NCI-H748 (cell line): ENCODE results near the gene AP1S1.

Experiments used
- DNase-seq: peaks from one replicate; lab custom pipeline; 2025; ENCODE audit not compliant: unreplicated experiment; lab: John Stamatoyannopoulos, UW

Gene AP1S1

DNA sequence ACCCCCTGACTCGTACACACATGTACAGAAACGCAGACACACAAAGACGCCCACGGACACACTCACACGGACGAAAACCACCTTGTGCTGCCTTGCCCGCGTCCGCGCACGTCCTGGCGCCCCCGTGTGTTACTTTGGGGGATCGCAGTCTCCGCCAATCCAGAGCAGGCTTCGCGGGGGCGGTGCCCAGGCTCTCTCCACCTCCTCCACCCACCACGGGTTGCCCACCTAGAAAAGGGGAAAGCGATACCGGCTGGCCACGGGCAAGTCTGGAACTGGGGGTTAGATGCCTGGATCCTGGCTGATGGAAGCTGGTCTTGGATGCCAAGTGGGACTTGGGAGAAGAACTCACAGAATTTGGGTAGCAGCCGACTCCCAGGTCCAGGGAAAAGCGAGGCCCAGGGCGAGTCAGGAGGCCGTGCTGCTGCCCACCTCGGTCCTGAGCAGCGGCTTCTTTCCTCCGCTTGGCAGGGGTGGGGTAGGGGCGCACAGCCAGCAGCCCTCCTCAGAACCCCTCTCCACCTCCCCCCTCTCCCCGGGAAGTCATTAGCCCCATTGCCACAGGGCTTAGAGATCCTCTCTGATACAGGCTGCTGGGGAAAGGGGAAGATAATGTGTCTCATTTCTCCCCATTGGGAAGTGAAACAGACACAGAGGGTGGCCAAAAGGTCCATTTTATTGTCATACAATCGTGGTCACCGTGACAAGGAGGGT is 15.7 kb downstream of the AP1S1 start:
- DNase-seq: peak; percentile 71

DNA sequence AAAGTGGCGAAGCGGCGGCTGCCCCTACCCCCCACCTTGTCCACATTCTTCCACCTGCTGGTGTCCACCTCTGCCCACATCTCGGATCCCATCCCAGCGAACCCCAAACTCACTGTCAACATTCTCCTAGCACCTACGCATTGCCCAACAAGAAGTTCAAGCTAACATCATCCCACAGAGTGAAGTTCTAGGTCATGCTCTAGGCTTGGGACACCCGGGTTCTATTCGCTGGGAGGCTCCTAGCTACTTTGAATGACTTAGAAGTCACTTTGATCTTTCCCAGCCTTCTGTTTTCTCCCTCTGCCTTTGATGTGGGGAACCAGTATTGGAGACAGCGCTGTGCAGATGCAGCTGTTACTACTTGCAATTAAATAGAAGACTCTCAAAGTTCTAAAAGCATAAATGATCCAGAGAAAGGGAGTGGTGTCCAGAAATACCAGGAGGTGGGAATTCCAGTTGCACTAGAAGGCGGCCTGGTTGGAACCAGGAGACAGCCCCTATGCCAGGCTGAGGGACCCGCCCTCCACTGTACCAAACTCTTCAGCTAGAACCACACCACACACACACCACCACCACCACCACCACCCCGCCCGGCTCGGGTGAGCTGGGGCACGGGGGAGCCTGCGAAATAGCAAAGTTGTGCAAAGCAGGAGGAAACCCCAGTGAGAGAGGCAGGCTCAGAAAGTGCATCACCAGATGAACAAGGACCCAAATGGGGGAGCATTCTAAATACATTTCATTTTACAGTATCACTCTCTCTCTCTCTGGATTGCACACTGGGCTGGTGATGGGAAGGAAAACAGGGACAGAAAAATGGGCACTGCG is 16.6 kb downstream of the AP1S1 start:
- DNase-seq: no peak

DNA sequence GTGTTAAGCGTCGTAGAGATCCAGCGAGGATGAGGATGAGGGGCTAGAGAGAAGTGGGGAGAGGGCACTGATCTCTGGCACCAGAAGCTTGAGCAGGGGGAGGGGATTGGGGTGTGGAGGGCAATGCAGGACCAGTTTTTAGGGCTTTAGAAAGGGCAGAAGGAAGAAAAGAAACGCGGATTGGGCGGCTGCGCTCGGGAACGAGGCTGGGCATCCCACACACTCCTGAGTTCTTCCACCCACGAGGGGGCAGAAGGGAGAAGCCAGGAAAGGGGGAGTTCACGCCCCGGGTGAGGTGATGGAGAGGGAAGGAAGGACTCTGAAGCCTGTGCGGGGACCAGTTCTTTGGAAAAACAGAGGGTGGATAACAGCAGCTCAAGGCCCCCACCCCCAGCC is 17.2 kb downstream of the AP1S1 start:
- peak; percentile 29 for DNase-seq

DNA sequence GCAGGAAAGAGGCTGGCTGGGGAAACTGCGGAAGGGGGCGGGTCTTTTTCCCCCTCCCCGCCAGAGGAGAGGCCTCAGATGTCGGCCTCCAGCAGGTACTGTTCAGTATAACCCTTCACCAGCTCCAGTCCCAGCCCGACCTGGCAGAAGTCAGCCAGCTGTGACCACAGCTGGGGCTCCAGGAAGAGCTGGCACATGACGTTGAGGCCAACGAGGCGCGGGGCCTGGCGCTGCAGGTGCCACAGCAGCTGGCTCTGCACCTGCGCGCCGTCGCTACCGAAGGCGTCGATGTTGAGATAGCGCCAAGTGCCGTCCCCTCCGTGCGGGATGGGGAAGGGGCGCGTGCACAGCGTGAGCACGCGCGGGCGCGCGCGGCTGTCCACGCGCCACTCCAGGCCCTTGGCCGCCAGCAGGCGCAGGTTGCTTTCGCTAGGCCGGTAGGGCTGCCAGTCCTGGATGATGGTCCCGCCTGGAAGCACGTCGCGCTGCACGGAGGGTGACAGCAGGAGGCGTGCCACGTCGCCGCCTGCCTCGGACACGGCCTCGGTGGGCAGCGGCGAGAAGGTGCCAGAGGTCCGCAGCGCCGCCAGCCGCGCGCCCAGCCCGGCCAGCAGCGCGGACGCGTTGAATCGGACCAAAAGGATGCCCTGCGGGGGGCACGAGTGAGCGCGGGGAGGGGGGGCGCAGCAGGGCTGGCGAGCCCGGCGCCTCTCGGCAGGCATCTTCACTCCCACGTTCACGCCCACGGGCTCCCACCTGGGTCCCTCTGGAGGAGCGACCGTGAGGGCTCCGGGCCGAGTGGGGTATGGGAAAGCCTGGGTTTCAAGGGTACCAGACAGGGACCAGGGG is 18.0 kb downstream of the AP1S1 start:
- DNase-seq: peak; percentile 76

DNA sequence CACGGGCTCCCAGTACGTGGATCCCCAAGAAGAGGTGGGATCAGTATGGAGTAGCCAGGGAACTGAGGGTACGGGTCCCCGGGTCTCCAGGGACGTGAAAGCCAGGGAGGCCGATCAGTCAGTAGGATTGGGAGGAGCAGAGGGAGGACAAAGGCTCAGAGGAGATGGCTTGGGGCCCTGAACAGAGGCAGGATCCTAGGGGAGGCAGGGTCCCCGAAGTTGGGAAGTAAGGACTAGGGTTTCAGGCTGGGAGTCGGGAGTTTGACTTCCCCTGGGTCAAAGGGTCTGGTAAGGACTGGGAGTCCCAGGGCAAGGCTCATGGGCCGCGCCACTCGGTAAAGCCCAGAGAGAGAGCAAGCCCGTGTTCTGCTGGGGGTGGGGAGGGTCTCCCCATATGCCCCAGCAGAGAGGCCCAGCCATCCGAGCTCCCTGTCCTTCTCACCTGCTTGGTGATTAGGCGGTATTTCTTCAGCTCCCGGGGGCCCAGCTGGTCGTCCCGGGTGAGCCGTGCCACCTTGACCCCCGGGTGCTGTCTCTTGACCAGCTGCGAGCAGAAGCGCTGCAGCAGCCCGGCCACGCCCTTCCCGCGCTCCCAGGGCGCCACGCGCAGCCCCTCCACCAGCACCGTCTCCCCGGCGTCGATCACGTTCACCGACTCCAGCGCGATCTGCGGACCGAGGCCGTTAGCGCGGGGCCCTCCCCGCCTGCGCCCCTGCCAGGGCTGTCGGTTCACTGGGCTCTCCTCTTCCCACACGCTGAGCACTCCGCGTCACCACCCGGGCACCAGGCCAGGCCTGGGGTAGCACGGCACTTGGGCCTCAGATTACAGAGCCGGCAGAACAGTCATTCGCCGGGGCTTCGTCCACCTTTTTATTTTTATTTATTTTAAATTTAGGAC is 18.8 kb downstream of the AP1S1 start:
- DNase-seq: peak; percentile 77

DNA sequence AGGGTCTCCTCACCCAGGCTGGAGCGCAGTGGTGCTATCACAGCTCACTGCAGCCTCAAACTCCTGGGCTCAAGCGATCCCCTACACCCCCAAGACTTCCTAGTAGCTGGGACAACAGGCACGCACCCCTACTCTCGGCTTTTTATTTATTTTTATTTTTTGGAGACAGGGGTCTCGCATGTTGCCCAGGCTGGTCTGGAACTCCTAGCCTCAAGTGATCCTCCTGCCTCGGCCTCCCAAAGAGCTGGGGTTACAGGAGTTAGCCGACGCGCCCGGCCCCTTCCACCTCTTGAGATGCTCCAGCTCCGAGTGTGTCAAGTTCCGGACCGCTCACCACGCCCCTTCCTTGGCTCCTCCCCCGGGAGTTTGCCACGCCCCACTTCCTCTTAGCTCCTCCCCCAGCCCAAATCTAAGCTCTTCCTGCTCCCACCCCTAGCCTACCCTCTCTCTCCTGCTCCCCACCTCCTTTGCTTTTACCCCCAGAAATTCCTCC is 19.5 kb downstream of the AP1S1 start:
- peak; percentile 39 for DNase-seq

DNA sequence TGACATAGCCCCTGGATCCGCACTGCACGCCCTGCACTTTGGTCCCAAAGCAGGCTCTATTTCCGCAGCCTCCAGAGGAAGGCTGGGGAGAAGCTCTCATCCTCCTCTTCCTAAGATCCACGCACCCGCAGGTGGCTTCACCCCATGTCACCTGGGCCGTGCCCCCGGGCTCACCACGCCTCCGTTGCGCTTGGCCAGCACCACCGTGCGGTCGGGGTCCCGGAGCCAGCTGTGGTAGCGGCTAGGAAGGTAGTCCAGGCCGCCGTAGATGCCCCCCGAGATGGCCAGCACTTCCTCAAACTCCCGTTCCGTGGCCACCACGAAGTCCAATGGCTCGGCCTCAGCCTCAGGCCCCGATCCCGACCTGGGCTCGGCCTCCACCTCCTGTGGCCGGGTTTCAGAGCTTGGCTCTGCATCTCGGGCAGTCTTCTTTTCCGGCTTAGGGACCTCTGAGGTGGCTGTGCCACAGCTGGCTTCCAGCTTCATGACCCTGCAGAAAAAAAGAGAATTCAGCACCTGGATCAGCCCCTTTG is 20.1 kb downstream of the AP1S1 start:
- DNase-seq: no peak

DNA sequence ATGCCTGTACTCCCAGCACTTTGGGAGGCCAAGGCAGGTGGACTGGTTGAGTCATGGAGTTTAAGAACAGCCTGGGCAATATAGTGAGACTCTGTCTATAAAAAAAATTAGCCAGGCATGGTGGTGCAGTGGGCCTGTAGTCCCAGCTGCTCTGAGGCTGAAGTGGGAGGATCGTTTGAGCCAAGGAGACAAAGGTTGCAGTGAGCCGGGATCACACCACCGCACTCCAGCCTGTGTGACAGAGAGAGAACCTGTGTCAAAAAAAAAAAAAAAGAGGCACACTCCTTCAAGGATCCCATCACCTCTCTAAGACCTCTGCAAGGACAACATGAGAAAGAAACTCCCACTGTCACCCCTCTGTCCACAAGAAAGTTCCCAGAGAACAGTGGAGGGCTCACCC is 21.4 kb downstream of the AP1S1 start:
- no peak for DNase-seq

DNA sequence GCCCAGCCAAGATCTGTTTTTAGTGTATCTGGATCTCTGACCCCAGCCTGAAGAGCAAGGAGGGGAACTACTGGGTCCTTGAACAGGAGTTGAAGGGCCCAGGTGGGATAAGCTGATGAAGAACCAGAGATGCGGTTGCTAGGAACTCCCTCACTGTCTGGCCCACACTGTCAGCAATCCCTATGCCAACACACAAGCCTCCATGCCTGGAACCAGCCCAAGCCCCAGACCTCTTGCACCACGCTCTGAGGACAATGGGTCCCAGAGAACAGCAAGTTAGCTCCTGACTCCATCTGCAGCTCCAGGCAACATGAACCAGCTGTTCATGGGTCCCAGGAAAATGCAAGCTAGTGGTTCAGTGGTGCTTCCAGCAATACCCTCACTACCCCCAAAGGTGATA is 23.4 kb downstream of the AP1S1 start:
- no peak for DNase-seq

DNA sequence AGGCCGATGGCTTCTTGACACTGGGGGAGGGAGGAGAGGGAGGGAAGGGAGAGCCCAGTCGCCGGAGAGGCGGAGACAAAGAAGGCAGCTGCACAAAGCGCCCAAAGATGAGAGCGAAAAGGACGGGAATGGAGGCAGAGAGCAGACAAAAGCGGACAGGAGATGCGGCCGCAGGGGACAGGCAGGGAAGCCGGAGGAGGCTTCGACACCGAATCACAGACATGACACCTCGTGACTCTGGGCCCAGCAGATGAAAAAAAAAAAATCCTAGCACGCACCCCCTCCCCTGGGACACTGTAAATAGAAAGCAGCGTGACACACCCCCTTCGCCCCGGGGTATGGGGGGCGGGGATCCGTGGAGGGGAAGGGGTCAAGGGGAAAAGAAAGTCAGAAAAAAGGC is 24.8 kb downstream of the AP1S1 start:
- peak; percentile 69 for DNase-seq

DNA sequence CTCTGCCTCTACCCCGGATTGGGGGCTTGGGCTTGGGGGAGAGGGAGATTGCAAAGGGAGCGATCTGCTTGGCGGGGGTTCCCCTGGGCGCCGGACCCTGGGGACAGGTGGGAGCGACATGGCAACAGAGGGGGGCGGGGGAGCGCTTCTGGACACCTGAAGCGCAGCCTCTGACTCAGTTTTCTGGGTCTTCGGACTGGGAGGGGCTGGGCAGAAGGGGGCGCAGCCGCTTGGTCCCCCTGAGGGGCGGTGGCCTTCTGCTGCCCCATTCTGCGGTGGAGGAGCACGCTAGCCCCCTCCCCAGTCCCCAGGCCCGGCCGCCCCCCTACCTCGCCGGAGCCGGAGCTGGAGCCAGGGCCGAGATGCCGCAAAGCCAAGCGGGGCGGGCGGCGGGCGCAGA is 25.4 kb downstream of the AP1S1 start:
- DNase-seq: peak; percentile 27

DNA sequence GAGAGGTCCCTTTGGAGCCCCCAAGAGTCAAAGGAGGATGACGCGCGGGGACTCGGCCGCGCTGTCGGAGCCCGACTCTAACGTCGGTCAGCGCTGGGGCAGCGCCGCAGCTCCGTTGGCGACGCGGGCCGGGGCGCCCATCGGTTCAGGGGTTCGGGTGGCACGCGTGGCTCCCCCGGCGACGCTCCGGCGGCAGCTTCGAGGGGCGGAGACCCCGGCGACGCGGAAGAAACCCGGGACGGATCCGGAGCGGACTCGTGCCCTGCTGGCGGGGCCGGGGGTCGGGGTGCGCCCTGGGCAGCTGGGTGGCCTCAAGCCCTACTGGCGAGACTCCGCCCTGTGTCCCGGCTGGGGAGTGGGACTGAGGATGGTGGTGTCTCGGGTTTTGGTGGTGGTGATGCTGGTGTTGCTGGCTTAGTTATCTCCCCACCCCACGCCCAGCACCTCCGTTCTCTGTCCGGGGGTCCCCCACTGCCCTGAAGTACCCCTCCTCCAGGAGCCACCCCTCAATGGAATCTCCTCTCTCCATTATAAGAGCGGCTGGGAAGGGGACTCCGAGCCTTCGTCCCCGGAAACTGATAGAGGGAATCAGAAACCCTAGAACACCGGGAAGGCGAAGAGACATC is 26.0 kb downstream of the AP1S1 start, which contains the start of gene NAT16:
TSS of gene NAT16 (minus strand) at position 164 of the 626 bp plus-strand sequence. CDS start 5,486 bp downstream, outside the sequence.
- DNase-seq: no peak

DNA sequence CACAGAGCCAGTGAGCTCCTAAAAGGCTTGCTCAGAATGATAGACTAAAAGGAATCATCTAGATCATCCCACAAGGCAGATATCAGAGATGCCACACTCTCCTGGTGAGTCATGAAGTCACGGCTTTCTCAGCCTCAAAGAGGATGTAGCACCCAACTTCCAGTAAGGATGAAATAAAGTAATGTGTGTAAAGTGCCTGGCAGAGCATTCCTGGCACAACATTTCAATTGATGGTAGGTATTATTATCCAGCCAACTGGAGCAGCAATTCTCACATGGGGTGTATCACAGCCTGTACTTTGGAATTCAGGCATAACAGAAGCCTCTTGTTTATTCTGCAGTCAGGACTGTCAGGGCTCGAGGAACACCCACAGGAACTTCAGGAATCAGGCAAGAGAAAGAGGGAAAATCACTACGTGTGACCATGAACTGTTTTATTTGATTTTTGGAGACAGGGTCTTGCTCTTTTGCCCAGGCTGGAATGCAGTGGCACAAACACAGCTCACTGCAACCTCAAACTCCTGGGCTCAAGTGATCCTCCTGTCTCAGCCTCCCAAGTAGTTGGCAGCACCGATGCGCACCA is 31.1 kb downstream of the AP1S1 start:
- DNase-seq: no peak

DNA sequence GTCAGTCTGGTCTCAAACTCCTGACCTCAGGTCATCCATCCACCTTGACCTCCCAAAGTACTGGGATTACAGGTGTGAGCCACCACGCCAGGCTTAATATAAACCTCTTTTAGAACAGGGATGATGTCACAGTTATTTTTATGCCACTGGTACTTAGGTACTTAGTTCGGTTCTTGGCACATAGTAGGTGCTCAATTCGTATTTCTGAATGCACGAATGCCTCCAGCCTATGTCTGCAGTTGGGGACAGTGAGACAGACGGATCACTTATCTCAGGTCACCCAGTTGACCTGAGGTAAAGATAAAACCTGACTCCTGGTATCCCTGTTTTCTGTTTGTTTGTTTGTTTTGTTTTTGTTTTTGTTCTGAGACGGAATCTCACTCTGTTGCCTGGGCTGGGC is 31.9 kb downstream of the AP1S1 start:
- no peak for DNase-seq

DNA sequence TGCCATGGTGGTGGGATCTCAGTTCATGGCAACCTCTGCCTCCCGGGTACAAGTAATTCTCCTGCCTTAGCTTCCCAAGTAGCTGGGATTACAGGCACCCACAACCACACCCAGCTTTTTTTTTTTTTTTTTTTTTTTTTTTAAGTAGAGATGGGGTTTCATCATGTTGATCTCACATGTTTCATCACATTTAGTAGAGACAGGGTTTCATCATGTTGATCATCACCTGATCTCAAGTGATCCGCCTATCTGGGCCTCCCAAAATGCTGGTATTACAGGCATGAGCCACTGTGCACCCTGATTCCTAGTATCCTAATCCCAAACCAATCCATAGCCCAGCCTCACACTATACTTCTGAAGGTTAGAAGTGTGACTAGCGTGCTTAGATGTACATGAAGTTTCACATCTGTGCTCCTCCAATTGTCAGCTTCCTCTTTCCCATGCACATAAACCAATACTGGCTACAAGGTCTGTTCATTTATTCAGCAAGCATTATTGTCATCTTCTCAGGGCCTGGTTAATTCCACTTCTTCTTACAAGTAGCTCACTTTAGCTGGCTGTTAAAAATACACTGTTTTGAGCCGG is 32.7 kb downstream of the AP1S1 start:
- DNase-seq: no peak

DNA sequence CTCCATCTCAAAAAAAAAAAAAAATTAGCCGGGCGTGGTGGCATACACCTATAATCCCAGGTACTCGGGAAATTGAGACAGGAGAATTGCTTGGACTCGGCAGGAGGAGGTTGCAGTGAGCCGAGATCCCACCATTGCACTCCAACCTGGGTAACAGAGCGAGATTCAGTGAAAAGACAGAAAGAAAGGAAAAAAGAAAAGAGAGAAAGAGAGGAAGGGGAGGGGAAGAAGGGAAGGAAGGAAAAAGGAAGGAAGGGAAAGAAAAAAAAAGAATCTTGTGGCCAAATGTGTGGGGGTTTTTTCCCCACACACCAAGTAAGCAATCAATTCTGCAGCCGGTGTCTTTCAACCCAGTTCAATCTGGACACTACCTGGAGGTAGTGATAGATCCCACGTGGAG is 34.8 kb downstream of the AP1S1 start:
- DNase-seq: no peak

DNA sequence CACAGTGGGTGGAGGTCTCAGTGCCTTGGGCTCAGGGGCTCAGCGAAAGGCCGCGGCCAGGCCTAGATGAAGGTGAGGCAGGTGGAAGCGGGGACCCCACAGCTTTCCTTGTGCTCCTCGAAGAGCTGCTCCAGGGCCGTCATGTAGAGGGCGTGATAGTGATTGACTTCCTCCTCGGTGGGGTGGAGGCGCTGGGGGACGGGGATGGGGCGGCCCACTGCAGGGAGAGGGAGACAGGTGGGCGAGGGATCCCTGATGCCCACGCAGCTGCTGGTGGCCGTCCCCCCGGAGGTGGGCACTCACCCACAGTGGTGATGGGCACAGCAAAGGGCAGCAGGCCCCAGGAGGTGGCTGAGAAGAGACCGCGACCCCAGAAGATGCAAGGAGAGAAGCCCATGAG is 41.6 kb downstream of the AP1S1 start:
- DNase-seq: no peak

DNA sequence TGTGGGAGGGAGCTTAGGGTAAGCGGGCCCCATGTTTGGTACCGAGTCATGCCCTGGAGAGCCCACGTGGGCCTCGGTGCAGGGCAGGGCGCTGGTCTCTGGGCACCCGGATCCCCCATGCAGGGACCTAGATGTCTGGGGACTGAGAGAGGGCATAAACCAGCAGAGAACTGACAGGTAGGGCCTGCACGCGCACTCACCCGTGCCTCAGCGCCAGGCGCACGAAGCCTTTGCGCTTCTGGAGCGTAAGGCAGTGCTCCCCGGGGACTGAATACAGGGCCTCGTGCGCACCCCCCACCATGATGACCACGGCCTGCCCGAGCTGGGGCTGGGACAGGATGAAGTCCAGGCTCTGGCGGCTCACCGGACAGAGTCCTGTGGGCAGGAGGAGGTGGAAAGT is 43.7 kb downstream of the AP1S1 start:
- no peak for DNase-seq

DNA sequence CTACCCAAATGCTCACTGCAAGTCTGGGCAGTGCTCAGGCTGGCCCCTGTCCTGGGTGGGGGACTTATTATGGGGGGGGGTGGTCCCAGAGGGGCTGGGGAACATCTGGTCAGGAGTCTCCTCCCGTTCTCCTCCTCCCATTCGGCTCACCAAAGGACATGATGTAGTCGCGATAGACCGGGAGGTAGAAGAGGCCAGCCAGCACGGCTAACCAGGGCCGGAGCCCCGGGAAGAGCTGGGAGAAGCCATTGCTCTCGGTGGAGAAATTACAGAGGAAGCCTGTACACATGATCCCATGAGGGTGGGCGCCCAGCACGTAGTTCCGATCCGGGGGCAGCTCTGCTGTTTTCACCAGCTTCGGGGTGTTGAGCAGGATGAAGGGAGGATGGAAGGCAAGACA is 44.2 kb downstream of the AP1S1 start:
- no peak for DNase-seq
